ENCODE results near the gene GAS1. TPM values are rescaled to one million over a fixed set of nuclear protein-coding genes. Genes with fewer than 3 reads are reported as not detected.

GAS1 gene
- polyA plus RNA-seq, 6 donors from 2014 or later = not detected

DNA sequence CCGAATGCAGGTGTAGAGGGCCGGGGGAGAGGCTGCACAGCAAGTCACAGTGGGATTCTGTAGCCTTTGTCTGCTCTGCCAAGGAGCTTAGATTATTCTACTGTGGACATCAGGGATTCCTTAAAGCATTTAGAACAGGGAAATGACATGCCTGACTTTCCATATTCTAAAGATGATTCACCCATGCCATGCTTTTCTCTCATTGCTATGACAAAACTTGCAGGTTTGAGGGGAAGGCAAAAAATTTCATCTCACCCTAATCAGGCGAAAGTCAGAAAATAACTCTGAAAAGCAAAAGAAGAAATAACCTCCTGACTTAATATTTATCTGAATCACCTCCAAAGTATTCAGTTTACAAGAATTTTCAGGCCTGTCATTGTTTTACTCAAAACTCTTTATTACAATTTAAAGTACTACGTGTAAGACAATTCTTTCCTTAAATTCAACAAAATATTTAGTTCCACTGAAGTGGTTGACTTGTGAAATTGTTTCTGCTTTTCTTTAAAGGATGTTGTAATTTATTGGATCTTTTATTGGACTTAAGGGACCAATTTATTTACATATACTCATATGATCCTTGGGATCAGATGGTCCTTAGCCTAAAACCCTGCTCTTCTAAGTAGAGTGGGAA is 30.0 kb upstream of the GAS1 start:
- Mint-ChIP-seq H3K27ac (no peak overlapping the region), H3K4me1 (no peaks in the 10 kb centered on the region), H3K36me3 (no peaks in the 10 kb centered on the region), H3K9me3 (peaks cover 0 to 5% (median 0%) of the 10 kb centered on the region in 7 donors), H3K4me3 (no peak overlapping the region), H3K27me3 (peaks cover 10 to 22% (median 11%) of the 10 kb centered on the region in 3 donors)
- ATAC-seq (ENCODE audit: low read depth in 2 of 2) = no peak
- no peak for DNase-seq

DNA sequence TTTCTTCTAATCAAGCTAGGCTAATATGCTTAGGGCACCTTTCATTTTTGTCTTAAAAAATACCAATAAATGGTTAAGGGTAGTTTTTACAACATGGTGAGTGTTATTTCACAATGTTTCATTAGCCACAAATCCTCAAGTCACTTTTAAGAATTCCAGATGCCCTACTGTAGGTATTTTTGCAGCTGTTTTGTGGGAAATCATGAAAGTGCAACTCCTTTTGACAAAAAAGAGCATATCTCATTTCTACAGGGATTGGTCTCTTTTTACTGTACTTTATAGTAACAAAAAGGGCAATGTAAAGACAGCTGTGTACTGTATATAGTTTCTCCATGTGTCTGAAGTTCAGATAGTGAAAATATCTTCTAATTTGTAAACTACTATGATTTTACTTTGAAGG is 28.3 kb upstream of the GAS1 start:
- H3K27me3 Mint-ChIP-seq = peaks cover 10 to 22% (median 11%) of the 10 kb centered on the region in 3 donors
- H3K4me3 Mint-ChIP-seq = no peak overlapping the region
- ATAC-seq (ENCODE audit: low read depth in 2 of 2) (no peak), DNase-seq (no peak)
- no peak overlapping the region for H3K27ac Mint-ChIP-seq
- no peaks in the 10 kb centered on the region for H3K36me3 Mint-ChIP-seq
- H3K4me1 Mint-ChIP-seq = no peaks in the 10 kb centered on the region
- peaks cover 0 to 2% (median 0%) of the 10 kb centered on the region in 7 donors for H3K9me3 Mint-ChIP-seq

DNA sequence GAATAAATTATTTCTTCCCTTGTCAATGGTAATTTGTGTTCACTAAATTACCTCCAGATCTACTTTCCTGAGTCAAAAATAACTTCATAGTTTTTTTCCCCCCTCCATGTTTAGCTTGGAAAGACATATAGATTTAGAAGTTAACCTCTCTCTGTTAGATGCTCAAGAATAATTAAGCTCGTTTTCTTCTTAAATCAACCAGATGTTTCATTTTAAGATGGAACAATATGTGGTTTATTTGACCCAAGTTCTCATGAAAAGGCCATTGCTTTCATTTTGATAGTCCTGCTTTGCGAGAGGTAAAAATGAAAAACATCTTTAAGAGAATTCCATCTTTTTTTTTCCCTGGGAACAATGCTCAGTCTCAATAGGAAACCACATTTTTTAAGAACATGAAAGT is 27.7 kb upstream of the GAS1 start:
- Mint-ChIP-seq H3K27me3 (peaks cover 10 to 22% (median 11%) of the 10 kb centered on the region in 3 donors), H3K4me3 (no peak overlapping the region), H3K4me1 (no peaks in the 10 kb centered on the region), H3K36me3 (no peaks in the 10 kb centered on the region), H3K9me3 (peaks cover 0 to 2% (median 0%) of the 10 kb centered on the region in 7 donors), H3K27ac (no peak overlapping the region)
- DNase-seq (no peak), ATAC-seq (ENCODE audit: low read depth in 2 of 2) (no peak)

DNA sequence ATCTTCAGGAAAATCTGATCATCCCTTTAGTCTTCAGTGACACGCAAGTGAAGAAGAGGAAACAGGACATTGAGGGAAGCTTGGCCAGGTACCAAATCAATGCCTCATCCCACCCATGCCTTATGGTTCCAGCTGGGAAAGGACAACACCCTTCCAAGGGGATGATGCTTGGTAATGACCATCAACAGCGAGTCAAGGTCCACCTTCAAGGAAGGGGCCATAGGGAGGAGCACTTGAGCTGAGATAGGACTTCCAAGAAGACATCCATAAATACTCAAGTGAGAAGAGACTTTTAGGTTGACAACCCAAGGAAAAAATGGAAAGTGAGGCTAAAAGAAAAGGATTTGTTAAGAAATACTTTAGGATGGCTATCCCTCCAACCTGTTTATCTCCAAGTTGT is 27.1 kb upstream of the GAS1 start:
- no peak overlapping the region for H3K4me3 Mint-ChIP-seq
- ATAC-seq (ENCODE audit: low read depth in 2 of 2) = no peak
- no peak overlapping the region for H3K27ac Mint-ChIP-seq
- H3K27me3 Mint-ChIP-seq = peaks cover 12 to 22% (median 13%) of the 10 kb centered on the region in 3 donors
- no peaks in the 10 kb centered on the region for H3K36me3 Mint-ChIP-seq
- no peak for DNase-seq
- H3K9me3 Mint-ChIP-seq = peaks cover 0 to 2% (median 0%) of the 10 kb centered on the region in 7 donors
- no peaks in the 10 kb centered on the region for H3K4me1 Mint-ChIP-seq

DNA sequence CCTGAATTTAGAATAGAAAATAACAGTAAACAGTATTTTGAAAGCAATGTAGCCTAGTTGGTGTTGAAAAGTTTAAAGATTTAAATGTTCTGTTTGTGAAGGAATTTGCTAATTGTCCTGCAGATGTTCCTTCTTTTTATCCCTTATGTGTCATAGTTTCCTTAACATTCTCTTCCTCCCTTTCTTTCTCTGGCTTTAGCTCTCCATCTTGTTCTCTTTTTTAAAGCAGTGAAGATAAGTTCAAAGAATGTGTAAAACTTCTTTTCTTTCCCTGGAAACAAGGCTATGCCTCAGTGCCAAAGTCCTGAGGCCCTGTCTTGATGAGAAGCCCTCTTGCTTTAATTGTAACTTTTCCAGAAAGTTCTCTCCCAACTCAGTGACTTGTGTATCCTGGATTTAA is 24.4 kb upstream of the GAS1 start:
- Mint-ChIP-seq H3K27me3 (peaks cover 12 to 18% (median 17%) of the 10 kb centered on the region in 3 donors), H3K9me3 (peaks cover 0 to 2% (median 0%) of the 10 kb centered on the region in 7 donors), H3K4me1 (no peaks in the 10 kb centered on the region), H3K4me3 (no peak overlapping the region), H3K36me3 (no peaks in the 10 kb centered on the region), H3K27ac (no peak overlapping the region)
- ATAC-seq (ENCODE audit: low read depth in 2 of 2) = no peak
- DNase-seq = no peak

DNA sequence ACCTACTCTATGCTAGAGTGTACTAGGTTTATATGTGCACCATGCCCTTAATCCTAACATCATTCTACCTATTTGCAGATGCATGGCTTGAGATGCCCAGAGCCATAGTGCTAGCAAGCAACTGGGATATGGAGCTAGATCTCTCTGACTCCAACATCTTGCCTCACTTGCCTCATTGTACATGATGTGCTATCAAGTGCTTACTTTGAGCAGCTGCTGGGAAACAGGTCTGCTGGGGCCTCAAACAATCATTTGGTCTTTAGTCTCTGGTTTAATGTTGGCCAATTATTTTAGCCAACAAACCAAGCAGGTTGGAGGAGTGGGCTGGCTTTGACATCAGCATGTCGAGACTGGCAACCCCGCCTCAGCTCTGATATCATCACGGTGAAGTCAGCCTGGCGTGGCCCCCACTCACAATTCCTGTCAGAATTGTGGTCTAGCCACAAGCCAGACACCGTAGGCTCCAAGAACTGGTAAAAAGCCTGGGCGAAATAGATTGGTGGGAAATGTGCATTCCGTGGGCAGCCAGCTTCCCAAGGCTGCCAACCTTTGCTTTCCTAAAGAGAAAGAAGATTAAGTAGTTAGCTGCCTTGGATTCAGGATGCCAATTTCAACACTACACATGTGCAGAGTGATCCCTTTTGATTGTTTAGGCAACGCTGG is 21.1 kb upstream of the GAS1 start:
- no peak overlapping the region for H3K4me3 Mint-ChIP-seq
- no peaks in the 10 kb centered on the region for H3K36me3 Mint-ChIP-seq
- no peak overlapping the region for H3K27ac Mint-ChIP-seq
- H3K27me3 Mint-ChIP-seq = peaks cover 5 to 17% (median 8%) of the 10 kb centered on the region in 3 donors
- no peak for ATAC-seq (ENCODE audit: low read depth in 2 of 2)
- no peak for DNase-seq
- peaks cover 0 to 2% (median 0%) of the 10 kb centered on the region in 7 donors for H3K9me3 Mint-ChIP-seq
- H3K4me1 Mint-ChIP-seq = no peaks in the 10 kb centered on the region

DNA sequence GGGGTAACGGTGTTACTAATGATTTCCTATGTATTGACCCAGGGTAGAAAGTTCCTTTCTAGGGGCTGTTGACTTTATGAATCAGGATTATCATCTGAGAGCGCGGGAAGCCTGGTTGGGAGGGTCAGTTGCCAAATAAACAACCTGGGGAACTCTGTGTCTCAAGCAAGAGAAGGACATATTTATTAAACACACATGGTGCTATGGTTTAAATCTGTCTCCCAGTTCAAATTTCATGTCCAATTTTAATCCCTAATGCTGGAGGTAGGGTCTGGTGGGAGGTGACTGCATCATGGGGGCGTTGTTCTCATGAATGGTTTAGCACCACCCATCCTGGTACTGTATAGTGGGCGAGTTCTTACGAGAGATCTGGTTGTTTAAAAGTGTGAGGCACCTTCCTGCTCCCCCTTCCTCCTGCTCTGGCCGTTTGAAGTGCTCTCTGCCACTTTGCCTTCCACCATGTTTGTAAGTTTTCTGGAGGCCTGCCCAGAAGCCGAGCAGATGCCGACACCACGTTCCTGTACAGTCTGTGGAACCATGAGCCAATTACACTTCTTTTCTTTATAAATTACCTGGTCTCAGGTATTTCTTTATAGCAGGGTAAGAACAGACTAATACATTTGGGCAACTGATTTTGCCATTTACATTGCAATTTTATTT is 19.7 kb upstream of the GAS1 start:
- ATAC-seq (ENCODE audit: low read depth in 2 of 2) (no peak), DNase-seq (no peak)
- Mint-ChIP-seq H3K36me3 (no peaks in the 10 kb centered on the region), H3K4me1 (no peaks in the 10 kb centered on the region), H3K4me3 (no peak overlapping the region), H3K27ac (no peak overlapping the region), H3K27me3 (peaks cover 0 to 8% (median 5%) of the 10 kb centered on the region in 3 donors), H3K9me3 (peaks cover 0 to 2% (median 0%) of the 10 kb centered on the region in 7 donors)

DNA sequence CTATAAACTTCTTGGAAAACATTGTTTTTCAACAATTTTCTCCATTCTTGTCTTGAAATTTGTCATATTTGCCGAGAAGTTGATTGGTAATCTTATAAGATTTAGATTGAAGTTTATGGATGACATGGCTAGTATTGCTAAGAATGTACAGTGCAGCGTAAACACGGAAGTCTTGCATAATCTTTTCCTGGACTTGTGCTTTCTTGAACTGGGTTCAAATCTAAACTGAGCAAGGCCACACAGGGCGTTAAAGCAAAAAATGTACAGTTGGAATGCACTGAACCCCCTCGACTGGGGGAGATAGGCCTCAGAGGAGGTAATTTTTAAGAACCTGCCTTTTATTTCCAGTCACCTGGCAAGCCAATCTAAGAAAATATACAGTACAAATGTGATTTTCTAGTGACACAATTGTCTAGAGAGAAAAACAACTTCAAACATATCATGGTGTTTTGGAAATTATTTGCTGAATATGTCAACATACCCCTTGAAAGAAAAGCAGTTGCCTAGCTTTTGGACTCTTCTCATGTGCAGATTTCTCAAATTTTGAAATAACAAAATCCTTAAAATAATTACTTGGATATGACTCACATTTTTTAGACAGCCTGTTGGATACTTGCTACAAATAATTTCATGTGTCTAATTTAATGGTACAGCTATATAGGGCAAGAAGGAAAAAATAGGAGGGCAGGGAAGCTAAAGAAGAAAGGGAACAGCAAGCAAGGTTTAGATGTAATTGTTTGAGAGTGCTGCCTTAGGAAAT is 18.5 kb upstream of the GAS1 start:
- Mint-ChIP-seq H3K9me3 (no peaks in the 10 kb centered on the region), H3K4me3 (no peak overlapping the region), H3K4me1 (no peaks in the 10 kb centered on the region), H3K27me3 (peaks cover 10 to 15% (median 11%) of the 10 kb centered on the region in 3 donors), H3K27ac (peak overlapping the region in 1 of 6 donors; percentile 9), H3K36me3 (no peaks in the 10 kb centered on the region)
- DNase-seq (no peak), ATAC-seq (ENCODE audit: low read depth in 2 of 2) (no peak)

DNA sequence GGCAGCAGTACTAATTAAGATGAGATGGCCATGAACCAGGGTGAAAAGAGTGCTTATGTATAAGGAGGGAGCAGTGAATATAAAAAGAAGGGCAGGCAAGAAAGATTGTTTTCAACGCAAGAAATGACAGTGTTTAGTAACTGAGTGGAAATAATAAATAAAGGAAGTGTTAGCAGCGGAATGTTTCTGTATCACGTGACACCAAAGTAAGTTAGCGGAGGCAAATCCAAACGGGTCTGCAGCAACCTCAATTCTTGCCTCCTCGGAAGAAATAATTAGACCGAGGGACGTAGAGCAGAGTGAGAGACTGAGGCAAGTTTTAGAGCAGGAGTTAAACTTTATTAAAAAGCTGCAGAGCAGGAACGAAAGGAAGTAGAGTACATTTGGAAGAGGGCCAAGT is 15.4 kb upstream of the GAS1 start:
- Mint-ChIP-seq H3K36me3 (no peaks in the 10 kb centered on the region), H3K9me3 (no peaks in the 10 kb centered on the region), H3K4me3 (no peak overlapping the region), H3K27ac (no peak overlapping the region), H3K4me1 (no peaks in the 10 kb centered on the region), H3K27me3 (peaks cover 7 to 18% (median 11%) of the 10 kb centered on the region in 3 donors)
- DNase-seq = no peak
- ATAC-seq (ENCODE audit: low read depth in 2 of 2) = no peak

DNA sequence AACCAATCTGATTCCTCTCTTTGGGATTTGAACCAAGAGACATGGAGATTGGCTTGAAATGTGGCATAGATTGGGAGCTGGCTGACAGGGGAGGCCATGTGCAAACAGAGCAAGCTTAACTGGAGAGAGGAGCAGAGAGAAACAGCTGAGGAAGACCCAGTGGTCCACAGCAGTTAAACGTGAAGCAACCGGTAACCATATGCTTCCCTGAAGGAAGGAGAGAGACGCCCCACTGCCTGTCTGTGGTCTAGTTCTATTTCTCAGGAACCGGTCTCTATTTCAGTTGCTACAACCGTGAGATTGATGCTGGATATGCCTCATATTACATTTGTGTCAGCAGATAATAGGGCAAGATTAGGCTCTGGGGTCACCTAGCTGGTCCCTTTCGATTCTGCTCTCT is 13.6 kb upstream of the GAS1 start:
- Mint-ChIP-seq H3K4me3 (no peak overlapping the region), H3K36me3 (no peaks in the 10 kb centered on the region), H3K4me1 (no peaks in the 10 kb centered on the region), H3K27ac (no peak overlapping the region), H3K9me3 (no peaks in the 10 kb centered on the region), H3K27me3 (peaks cover 7 to 18% (median 13%) of the 10 kb centered on the region in 3 donors)
- no peak for ATAC-seq (ENCODE audit: low read depth in 2 of 2)
- DNase-seq = no peak

DNA sequence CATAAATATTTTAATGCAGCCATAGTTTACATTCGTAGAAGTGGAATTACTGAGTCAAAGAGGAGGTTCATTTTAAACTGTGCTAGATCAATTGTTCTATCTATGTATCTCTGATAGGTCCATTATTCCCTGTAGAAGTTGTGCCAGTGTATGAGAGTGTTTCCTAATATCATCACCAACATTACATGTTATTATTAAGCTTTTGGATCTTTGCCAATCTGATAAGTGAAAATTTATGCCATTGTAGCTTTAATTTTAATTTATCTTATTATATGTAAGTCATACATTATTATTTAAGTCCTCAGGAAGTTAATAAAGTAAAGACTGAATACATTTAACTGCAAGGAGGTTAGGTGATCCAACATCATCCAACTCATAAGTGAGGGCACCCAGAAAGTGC is 10.9 kb upstream of the GAS1 start:
- no peak overlapping the region for H3K27ac Mint-ChIP-seq
- no peak for ATAC-seq (ENCODE audit: low read depth in 2 of 2)
- DNase-seq = no peak
- no peaks in the 10 kb centered on the region for H3K36me3 Mint-ChIP-seq
- H3K4me3 Mint-ChIP-seq = no peak overlapping the region
- no peaks in the 10 kb centered on the region for H3K4me1 Mint-ChIP-seq
- peaks cover 18 to 29% (median 22%) of the 10 kb centered on the region in 3 donors for H3K27me3 Mint-ChIP-seq
- H3K9me3 Mint-ChIP-seq = peaks cover 0 to 4% (median 0%) of the 10 kb centered on the region in 7 donors

DNA sequence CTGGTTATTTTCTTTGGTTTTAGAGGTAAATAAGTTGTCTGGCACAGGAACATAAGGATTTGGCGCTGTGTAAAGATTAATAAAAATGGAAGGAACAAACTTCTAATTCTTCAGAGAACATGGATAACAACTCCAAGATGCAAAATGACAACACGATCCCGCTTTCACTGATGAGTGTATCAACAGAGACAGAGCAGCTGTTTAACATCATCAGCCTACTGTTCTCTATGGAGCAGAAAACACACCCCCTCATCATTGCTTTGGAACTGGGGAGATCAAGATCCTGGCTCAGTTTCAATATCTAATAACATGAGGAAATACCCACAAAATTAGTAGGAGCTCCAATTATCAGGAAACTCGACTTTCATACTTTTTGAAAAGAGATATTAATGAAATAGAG is 8.3 kb upstream of the GAS1 start:
- peaks cover 0 to 22% (median 6%) of the 10 kb centered on the region in 7 donors for H3K9me3 Mint-ChIP-seq
- no peak overlapping the region for H3K4me3 Mint-ChIP-seq
- no peak for DNase-seq
- H3K36me3 Mint-ChIP-seq = no peaks in the 10 kb centered on the region
- no peak for ATAC-seq (ENCODE audit: low read depth in 2 of 2)
- H3K27me3 Mint-ChIP-seq = peaks cover 10 to 28% (median 23%) of the 10 kb centered on the region in 3 donors
- no peak overlapping the region for H3K27ac Mint-ChIP-seq
- H3K4me1 Mint-ChIP-seq = no peaks in the 10 kb centered on the region

DNA sequence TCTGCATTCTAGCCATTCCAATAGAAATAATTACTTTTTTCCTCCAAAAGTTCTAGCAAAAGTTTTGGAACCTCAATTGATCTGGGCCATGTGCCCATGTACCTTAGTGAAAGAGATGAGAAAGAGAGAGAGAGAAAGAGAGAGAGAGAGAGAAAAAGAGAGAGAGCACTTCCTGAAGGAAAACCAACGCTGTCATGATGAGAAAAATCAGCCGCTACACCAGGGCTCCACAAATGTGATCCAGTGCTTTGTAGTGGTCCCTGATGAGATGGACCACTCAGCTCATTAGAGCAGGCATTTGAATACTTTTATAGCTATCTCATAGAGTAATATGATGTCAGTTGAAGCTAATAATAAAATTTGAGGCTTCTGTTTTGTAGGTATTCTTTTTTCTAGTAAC is 7.7 kb upstream of the GAS1 start:
- ATAC-seq (ENCODE audit: low read depth in 2 of 2) = no peak
- H3K4me3 Mint-ChIP-seq = no peak overlapping the region

More for the DNA sequence above, 7.7 kb upstream of the GAS1 start:
- Mint-ChIP-seq H3K9me3 (peaks cover 0 to 23% (median 6%) of the 10 kb centered on the region in 7 donors), H3K36me3 (no peaks in the 10 kb centered on the region), H3K27me3 (peaks cover 7 to 31% (median 23%) of the 10 kb centered on the region in 3 donors), H3K27ac (no peak overlapping the region), H3K4me1 (no peaks in the 10 kb centered on the region)
- DNase-seq = no peak

All from naive B cell (primary cell).